NCI-H460 (cell line): ENCODE measurements around the gene MAD1L1. TPM values are rescaled to one million over a fixed set of nuclear protein-coding genes. Genes with fewer than 3 reads are reported as not detected.
"Not testable (repeated sequence)": the region's sequence is repeated elsewhere in the genome, so short reads cannot be mapped to it uniquely, and the experiment has no call there.

Experiments
- DNase-seq: peaks from one replicate; pipeline ENCODE4 v3.0.0-alpha.2; 2016; ENCODE audit warnings: low read depth; ENCODE audit errors: extremely low read depth
- total RNA-seq: library from RNA; depleted of rRNA; stranded (reverse); fragments of >200 nt; shearing (Covaris generic); gene quantifications from 2 replicates; pipeline ENCODE4 v1.2.3, GENCODE V29; 2014

The MAD1L1 gene
- total RNA-seq, 1 experiment from 2014 or later = 25.9 TPM

DNA sequence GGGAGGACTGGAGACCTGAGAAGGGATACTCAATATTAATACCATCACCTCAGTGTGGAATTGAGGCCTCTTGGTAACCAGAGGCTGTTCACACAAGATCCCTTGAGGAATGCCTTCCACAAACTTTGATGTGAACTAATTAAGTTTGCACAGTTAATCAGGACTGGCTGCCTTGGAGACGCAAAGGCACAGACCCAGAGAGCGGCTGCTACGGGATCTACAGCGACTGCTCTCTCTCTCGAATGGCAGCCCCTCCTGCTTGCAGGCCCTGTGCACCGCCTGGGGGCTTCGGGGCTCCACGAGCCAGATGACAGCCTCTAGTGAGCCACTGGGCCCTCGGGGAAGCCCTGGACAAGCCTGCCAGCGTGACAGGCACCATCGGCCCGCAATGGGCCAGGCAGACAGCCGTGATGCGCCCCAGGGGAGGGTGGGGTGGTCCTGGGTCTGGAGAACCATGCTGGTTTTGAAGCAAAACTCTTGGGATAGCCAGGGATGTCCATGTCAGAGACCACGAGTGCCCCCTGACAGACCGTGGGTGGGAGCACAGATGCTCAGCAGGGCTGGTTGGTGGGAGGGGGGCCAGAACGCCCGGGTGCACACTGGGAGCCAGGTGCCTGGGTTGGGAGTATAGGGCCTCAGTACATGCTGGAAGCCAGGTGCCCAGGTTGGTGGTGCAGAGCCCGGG is 367.0 kb downstream of the MAD1L1 start:
- no peak for DNase-seq

DNA sequence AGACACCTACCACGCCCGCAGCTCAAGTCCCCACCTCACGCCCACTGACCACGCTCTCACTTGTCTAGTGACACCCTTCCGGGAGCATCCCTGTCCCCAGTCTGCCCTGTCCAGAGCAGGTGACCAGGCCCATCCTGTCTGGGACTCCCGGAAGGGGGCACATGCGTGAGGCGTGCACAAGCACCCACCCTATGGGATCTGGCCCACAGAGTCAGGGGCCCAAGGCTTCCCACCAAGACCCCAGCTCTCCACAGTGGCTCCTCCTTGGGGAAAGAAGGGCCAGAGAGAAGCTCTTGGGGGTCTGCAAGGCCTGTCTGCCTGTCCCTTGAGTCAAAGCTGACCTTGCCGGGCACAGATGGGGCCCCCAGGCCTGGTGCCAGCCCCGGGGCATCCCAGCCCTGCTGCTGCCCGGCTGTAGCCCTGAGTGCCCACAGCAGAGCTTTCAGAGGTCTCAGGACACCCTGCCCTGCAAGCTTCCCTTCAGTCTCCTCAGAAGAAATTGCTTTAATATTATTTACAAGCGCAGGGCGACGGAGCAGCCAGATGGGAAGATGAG is 367.7 kb downstream of the MAD1L1 start:
- no peak for DNase-seq

DNA sequence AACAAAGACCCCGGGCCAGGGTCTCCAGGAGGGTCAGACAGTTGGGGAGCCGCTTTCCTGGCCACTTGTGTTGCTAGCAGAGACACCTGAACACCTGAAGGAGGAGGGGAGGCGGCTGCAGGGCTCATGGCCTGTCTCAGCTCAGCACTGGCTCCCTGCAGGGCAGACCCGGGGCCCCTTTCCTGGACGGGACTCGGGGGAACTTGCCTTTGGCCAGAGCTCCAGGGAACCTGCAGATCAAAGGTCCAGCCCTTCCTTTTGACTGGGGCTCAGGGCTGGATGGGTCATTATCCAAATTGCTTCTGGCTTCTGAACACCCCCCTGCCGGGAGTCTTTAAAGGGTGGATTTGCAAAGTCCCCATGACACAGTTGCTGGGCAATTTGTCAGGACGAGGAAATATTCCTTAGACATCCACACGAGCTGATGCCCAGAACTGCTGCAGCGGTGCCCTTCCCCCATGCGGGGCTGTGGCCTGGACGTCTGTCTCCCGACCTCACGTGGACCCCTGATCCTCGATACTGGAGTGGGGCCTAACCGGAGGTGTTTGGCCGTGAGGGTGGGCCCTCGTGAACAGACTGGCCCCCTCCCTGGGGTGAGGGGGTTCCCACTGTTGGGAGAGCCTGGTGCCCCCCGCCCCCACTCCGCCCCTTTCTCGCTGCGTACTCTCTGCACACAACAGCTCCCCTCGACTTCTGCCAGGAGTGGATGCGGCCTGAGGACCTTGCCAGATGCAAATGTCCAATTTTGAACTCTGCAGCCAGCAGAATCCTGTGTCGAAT is 368.4 kb downstream of the MAD1L1 start:
- no peak for DNase-seq

DNA sequence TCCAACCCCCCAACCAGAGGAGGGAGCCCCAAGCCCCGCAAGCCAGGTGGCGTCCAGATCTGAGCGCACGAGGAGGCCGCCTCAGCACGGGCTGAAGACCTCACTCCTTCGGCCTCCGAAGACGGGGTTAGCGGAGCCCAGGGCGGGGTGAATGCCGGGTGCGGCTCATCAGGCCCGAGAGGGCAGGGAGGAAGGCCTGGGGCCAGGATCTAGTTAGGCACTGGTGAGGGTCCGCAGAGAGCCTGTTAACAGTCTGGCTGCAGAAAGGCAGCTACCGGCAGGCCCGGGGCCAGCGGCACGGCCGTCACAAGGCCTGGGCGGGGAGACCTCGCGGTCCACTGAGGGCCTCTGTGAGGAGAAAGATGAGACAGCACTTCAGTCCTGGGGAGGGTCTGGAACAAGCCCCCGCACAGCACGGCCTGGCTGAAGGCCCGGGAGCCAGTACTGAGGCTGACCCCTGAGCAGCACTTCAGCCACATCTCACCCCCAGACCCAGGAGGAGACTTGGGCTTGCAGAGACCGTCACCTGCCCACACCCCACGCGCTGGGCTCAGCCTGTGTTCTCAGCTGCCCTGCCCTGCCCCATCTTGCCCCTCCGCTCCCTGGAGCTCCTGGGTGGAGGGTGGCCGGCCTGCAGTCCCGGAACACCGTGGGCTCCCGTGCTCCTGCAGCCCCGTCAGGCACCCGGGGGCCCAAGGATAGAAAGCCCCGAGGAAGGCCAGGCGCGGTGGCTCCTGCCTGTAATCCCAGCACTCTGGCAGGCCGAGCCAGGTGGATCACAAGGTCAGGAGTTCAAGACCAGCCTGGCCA is 369.4 kb downstream of the MAD1L1 start:
- DNase-seq = no peak

DNA sequence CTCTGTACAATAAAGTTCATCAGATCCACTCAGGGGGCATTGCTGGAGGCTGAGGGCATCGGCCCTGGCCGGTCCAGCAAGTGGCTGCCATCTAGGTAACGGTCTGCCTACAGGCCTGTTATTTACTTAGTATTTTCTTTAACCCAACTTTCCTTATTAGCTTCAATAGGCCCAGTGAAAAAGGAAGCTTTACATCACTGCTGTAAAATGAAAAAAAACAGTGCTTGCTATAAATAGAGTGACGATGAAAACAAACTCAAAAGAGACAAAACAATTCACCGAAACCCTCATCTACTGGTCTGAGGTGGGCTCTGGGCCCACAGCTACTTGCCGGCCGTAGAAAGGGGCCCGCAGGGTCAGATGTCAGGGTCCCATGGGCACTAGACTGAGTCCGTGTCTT is 370.2 kb downstream of the MAD1L1 start:
- no peak for DNase-seq

DNA sequence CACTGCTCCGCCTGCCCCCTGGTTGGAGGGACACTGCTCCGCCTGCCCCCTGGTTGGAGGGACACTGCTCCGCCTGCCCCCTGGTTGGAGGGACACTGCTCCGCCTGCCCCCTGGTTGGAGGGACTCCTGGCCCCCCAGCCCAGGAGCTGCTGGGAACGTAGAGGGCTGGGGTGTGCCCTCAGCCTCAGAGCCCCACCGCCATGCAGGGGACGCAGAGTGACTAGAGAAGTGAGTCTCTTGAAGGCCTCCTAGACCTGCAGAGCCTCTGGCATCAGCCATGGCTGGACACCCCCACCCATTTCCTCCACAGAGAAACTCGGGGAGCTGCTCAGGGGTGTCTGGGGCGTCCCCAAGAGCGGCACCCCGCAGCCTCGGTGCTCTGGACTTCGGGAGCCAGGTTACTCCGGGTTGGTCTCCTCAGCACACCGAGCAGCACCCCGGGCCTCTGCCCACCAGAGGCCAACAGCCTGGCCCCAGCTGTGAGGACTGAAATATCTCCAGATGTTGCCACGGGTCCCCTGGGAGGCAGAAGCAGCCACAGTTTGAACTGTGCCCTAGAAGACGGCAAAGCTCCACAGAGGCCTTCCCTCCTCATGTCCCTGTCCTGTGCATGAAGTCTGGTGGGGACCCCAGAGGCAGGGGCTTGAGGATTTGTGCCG is 370.8 kb downstream of the MAD1L1 start:
- DNase-seq = no peak

DNA sequence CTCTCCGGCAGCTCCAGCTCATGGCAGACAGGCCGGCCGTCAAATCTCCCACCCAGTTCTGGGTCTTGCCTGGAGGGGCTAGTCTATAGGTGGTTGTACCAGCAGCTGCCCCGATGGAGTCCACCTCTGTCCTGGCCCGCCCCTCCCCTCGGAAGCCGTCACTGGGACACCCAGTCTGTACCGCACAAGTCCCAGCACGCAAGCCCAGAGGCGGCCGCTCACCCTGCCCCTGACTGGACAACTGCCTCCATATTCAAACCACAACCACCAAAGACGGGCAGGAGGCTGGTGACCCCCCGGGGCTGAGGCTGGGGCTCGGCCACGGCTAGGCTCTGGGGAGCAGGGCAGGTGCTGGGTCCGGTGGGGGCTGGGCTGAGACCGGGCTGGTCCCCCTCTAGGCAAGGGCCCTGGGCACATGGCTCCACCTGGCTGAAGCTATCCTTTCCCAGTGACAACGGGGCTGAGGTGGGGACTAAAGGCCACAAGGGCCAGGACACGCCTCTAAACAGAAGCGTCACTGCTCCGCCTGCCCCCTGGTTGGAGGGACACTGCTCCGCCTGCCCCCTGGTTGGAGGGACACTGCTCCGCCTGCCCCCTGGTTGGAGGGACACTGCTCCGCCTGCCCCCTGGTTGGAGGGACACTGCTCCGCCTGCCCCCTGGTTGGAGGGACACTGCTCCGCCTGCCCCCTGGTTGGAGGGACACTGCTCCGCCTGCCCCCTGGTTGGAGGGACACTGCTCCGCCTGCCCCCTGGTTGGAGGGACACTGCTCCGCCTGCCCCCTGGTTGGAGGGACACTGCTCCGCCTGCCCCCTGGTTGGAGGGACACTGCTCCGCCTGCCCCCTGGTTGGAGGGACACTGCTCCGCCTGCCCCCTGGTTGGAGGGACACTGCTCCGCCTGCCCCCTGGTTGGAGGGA is 371.6 kb downstream of the MAD1L1 start:
- not testable (repeated sequence) for DNase-seq

DNA sequence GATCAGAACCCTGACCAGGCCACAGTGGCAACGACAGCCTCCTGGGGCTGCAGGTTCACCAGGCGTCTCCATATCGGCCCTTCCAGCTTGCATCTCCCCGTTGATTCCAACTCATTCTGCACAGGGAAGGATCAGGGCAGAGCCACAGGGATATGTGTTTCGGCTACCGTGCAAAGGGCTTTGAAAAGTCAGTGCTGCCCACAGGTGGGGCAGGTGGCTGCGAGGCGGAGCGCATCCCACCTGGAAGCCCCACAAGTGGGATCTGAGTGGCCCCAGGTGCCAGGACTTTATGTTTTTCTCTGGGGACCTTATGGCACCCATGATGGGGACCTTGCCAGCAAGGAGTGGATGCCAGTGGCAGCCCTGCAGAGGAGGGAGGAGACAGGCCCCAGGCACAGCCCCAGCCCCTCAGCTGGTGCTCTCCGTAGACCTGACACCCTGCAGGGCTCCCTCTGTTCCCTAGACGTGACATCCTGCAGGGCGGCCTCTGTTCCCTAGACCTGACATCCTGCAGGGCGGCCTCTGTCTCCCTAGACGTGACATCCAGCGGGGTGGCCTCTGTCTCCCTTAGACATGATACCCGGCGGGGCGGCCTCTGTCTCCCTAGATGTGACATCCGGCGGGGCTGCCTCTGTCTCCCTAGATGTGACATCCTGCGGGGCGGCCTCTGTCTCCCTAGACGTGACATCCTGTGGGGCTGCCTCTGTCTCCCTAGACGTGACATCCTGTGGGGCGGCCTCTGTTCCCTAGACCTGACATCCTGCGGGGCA is 373.3 kb downstream of the MAD1L1 start:
- DNase-seq = no peak

DNA sequence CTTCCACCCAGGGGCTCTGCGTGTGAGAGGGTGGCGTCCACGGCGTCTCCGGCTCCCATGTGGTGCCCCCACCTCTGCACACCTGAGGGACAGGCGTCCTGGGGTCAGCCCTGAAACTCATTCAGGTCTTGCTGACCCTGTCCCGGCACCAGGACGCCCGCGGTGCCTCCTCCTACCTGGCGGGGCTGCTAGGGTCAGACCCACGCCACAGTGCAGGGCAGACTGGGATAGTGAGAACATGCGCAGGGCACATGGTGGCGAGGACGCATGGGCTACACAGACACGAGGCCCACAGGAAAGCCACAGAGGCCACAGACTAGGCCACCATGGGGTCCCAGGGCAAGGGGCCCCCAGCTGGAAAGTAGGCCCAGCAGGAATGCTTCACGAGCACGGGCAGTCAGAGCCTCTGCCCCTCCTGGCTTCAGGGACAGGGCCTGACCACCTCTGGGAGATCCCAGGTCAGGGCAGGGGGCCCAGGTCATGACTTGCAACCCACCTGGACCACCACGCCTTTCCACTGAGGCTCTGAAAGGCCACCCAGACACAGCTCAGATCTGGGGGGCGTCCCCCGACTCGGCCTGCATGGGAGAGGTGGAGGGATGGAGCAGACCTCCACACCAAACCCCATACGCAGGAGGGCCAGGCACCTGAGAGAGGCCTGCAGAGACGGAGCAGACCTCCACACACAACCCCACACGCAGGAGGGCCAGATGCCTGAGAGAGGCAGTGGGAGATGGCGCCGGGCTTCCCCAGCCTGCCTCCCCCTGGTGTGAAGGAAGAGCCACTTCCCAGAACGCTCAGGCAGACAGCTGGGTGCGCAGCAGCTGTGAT is 374.1 kb downstream of the MAD1L1 start:
- no peak for DNase-seq

DNA sequence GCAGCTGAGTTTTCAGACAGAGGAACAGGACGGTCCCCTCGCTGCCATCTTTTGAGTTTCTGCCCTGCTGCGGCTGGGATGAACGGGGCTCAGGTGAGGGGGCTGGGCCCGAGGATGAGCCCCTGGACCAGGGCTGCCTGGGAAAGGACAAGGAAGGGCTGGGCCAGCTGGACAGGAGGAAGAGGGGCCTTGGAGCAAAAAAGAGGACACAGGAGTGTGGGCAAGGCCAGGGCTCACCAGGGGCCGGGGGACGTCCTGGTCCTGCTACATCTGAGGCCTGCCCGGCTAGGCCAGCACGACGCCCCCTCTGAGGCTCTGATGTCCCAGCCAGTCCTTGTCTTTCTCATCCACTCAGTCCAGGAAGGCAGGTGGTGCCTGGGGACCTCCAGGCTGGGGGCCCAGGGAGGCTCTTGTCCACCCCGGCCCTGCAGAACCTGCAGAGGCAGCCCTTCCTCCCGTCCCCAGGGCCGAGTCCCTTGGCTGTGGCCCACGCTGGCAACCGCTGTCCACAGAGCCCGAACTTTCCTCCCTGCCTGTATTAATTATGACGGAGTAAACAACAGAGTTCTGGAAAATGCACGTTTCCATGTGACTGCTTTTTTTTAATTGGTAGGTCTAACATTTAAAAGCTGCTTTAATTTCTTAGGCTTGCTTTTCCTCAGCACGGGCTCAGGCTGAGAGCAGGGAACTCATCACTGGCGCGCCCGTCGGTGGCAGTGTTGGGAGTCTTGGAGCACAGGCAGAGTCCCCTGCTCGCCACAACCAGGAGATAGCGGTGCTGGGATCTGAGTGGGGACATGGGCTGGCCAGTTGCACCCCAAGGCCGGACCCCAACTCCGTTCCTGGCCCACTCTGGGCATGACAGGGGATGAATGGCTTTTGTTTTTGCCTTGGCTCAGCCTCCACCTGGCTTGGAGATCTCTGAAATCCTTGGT is 375.0 kb downstream of the MAD1L1 start:
- DNase-seq = no peak

DNA sequence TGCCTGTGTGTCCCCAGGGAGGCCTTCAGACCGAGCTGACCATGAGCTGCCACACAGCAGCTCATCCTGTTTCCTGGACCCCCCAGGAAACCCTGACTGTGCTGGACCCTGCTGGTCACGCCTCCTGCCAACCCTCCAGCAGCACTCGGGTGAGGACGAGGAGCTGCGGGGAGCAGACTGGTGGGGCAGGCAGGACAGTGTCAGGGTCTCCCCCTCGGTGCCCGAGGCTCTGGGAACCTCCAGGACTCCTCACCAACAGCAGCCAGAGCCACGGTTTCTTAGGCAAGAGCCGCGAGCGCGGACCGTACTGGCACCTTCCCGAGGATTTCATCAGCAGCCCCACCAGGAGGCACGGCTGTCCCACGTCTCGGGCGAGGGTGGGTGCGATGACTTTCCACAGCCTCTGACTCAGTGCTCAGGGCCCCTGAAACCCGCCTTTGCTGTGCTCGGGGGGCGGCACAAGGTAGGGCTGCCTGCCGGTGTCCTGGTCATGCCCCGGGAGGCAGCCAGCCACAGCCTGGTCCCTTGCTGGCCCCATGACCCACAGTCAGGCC is 375.8 kb downstream of the MAD1L1 start:
- DNase-seq = no peak

DNA sequence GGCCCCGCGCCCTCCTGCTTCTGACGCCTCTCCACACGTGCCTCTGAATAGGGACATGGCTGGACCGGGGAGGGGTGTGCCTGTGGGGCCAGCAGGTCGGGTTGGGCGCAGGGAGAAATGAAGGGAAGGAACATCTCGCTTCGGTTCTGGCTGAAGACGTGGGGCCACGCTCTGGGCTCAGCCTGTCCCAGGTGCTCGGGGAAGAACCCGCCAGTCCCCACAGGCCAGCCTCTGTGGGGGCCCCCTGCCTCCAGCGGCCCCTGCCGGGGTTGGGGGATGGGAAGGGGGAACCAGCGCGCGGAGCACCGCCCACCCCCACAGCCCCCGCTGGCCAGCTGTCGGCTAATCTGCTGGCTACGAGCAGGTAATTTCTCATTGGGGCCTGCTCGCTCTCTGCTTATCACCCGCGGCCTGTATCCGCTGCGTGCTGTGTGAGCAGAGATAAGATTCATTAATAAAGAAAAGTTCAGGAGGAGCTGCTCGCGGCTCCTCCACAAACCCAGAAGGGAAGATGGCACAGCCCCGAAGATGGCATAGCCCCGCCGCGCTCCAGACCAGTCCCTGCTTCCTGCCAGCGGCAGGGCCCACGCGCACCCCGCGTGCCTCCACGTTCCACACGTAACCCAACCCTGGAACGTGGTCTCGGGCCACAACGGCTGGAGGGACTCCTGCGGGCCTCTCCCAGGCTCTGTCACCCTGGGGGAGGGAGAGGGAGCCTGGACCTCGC is 376.4 kb downstream of the MAD1L1 start:
- no peak for DNase-seq

DNA sequence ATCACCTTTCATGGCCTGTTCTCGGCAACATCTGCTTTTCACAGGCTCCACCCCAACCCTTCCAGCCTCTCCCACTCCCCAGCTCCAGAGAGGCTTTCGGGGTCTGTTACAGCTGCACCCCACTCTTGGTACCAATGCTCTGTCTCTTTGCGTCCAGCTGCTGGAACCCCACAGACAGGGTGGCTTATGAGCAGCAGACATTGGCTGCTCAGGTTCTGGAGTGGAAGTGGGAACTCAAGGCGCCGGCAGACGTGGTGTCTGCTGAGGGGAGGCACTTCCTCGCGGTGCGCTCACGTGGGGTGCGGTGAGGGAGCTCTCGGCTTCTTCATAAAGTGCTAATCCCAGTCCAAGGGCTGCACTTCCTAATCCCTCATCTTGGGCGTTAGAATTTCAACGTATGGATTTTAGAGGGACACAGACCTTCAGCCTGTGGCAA is 377.0 kb downstream of the MAD1L1 start:
- no peak for DNase-seq

DNA sequence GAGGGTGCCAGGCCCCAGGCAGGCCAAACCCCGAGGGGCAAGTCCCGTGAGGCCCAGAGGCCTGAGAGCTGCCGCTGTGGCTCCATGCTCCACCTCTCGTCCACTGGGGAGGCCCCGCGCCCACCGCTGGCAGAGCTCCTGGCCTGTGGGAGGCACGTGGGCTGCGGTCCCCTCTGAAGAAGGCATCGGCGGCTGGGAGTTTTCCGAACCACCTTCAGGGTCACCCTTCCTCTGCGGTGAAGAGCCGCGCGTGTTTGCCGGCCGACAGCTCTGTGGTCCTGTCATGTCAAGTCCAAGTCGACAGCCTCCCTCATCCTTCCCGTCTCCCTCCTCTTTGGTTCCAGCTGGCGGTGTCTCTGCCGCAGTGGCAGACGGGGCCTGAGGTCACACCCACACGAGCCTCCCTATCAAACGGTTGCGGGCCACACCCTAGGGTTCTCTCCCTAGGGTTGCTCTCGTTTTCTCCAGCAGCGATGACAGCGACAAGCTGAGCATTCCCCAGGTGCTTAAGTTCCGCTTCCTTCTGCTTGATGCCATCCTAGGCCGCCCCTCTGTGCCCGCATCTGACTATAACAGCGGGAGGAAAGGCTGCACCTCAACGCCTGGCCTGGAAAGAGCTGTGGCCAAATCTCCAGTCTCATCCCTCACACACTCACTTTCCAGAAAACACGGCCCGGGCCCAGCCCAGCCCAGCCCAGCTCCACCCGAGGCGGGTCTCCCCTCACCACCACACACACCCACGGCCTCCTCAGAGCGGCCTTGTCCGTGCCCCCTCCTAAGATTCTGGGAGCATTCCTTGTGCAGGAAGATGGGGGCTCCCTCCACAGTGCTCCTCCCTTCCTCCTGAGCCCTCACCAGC is 377.6 kb downstream of the MAD1L1 start:
- no peak for DNase-seq
